ENCODE data around the gene CORIN. TPM values are rescaled to one million over a fixed set of nuclear protein-coding genes. Genes with fewer than 3 reads are reported as not detected.

The CORIN gene
- total and polyA plus RNA-seq, 2 of the 4 experiments (the other 2 are of a cell fraction) = 20.3 to 24.7 TPM

DNA sequence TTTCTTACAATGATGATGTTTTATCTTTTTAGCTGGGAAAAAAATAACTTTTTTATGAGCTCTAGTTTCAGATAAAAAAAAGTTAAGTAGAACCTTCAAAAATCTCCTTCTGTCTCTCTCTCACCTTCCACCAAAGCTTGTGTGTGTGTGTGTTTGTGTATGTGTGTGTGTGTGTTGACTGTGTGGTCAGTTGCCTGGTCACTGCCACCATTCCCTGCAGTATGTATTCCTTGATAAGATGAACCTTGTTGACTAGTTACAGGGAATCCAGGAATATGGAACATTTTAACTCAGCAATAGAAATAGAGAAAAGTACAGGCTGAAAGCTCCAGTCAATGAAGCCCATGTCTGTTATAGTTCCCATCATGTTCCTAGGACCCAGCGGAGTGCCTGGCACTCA, 143.5 kb downstream of the CORIN start:
- Histone ChIP-seq H3K9me3 (ENCODE audit: control insufficient read depth, insufficient read depth, low read length) (no peaks in the 10 kb centered on the region), H3K4ac (ENCODE audit: low read depth, low read length) (no peak overlapping the region), H2AK5ac (ENCODE audit: low read depth, low read length) (no peak overlapping the region), H4K91ac (ENCODE audit: insufficient read depth, low read depth, low read length) (no peak overlapping the region), H2BK5ac (ENCODE audit: low read depth, low read length, poor library complexity, severe bottlenecking) (no peak overlapping the region), H2BK120ac (ENCODE audit: low read depth, low read length) (no peak overlapping the region), H4K5ac (ENCODE audit: low read depth, low read length) (no peak overlapping the region), H3K36me3 (ENCODE audit: control insufficient read depth, insufficient read depth, low read length) (no peaks in the 10 kb centered on the region), H3K14ac (replicated peaks; ENCODE audit: low read depth, low read length) (no peak overlapping the region), H2AFZ (replicated peaks; ENCODE audit: low read length, poor library complexity) (no peak overlapping the region), H2AK9ac (replicated peaks; ENCODE audit: low read depth, low read length, poor library complexity) (no peak overlapping the region), H3K4me3 (ENCODE audit: insufficient read depth, low read depth, low read length) (no peak overlapping the region), H3K79me1 (ENCODE audit: low read depth in 1 of 2, low read length in 2 of 2) (no peaks in the 10 kb centered on the region), H3K23ac (ENCODE audit: low read depth, low read length) (no peak overlapping the region), H2BK15ac (ENCODE audit: low read depth, low read length) (no peak overlapping the region), H4K20me1 (ENCODE audit: insufficient read depth, low read length) (no peaks in the 10 kb centered on the region), H3K56ac (ENCODE audit: extremely low read depth, insufficient read depth, low read length) (no peak overlapping the region), H3K9me1 (ENCODE audit: insufficient read depth, low read length) (no peaks in the 10 kb centered on the region), H3K4me2 (ENCODE audit: low read depth, low read length) (no peak overlapping the region), H3K9ac (ENCODE audit: low read depth, low read length) (no peak overlapping the region), H3K4me1 (ENCODE audit: control insufficient read depth, insufficient read depth, low read length) (no peaks in the 10 kb centered on the region), H3K27me3 (ENCODE audit: control insufficient read depth, insufficient read depth, low read length) (peaks cover 7% of the 10 kb centered on the region), H4K8ac (ENCODE audit: low read depth in 2 of 2, low read length in 2 of 2) (no peak overlapping the region), H2BK20ac (ENCODE audit: low read depth, low read length) (no peak overlapping the region), H3K27ac (ENCODE audit: insufficient read depth, low read length) (no peak overlapping the region), H3K18ac (ENCODE audit: low read depth, low read length) (no peak overlapping the region)
- in situ Hi-C loops (cut with MboI; ENCODE audit: low sequenced_read_pairs) = no loop called here
- DNase-seq (no peak), ATAC-seq (ENCODE audit: low read depth) (no peak)
- dilution Hi-C loops (cut with HindIII; ENCODE audit: low sequenced_read_pairs, unreplicated experiment) = no loop called here
- ChIA-PET CTCF (no interaction called here), POLR2A (ENCODE audit: unreplicated experiment) (no interaction called here)
- TF ChIP-seq SMC3 (IDR thresholded peaks at IDR 0.05; ENCODE audit: low read depth, low read length) = no peak
- WGBS, 2 experiments (ENCODE audit: extremely low coverage in 2 of 2, insufficient read length in 1 of 2) = no CpG with 5 or more reads among the region's 1 CpG
- no TSS peak for BruUV-seq (replicated peaks)
- intact Hi-C loops (cut with micrococcal nuclease) = no loop called here
